ENCODE results near the gene NOP9.
A peak's percentile ranks its signal among the peaks of the same experiment; 100 is the strongest.
"Not testable (repeated sequence)": the region's sequence is repeated elsewhere in the genome, so short reads cannot be mapped to it uniquely, and the experiment has no call there.

The NOP9 gene

DNA sequence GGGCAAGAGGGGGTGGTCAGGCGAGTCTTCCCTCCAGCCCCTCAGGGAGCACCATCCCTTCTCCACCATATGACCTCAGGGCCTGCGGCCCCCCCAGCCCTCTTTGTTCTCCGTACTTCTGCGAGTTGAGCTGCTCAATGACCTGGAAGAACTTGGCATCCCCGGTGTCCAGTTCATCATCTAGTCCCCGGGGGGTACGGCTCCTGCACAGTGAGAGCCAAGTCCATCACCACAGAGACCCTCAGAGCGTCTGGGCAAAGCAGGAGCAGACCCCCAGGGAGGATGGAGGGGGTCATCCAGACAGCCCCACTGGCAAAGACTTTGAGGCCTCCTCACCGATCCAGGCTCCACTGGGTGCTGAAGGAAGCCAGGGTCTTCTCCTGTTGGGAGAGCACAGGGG is 26.3 kb downstream of the NOP9 start:
- DNase-seq (ENCODE audit: low spot score), result no peak

DNA sequence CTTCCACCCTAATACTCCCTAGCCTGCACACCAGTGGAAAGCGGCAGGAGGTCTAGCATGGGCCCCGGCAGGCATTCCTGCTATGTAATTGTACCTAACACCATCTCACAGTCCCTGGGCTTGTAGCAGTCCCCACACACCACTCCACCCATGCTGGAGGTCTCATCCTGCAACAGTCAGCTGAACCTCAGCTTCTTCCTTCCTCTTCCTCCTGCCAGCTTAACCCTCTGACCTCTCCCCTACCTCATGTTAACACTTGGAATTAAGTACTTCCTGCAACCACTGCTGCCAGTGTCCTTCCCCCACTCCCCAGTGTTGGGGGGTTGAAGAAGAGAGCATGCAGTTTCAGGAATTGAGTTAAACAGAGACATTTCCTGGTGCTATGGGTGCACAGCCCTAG is 27.7 kb downstream of the NOP9 start:
- no peak for DNase-seq (ENCODE audit: low spot score)

GRCh38 chr14:24327914-24328313 is 28.3 kb downstream of the NOP9 start:
- not testable (repeated sequence) for DNase-seq (ENCODE audit: low spot score)

DNA sequence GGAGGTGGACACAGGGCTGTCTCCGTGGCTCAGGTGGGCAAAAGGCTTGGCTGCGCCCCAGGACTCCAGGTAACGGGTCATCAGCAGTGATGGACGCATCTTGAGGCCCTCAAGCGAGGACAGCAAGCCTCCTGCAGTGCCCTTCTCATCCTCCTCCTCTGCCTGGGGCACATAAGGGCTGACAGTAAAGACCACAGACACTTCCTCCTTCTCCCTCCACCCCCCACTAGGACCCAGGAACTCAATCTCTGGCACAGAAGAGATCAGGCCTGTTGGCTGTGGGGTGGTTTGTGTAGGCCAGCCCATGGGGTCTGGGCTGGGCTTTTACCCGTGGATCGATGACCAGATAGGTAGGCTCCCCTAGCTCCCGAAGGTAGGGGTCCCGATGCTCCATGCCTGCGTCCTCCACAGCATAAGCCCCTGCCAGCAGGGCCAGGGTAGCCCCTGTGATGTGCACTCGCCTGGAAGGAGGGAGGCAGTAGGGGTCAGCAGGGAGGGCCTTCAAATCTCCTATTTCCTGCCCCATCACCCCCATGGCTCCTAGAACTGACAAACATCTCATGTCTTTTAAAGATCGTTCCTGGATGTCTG is 29.5 kb downstream of the NOP9 start:
- DNase-seq (ENCODE audit: low spot score), result no peak

DNA sequence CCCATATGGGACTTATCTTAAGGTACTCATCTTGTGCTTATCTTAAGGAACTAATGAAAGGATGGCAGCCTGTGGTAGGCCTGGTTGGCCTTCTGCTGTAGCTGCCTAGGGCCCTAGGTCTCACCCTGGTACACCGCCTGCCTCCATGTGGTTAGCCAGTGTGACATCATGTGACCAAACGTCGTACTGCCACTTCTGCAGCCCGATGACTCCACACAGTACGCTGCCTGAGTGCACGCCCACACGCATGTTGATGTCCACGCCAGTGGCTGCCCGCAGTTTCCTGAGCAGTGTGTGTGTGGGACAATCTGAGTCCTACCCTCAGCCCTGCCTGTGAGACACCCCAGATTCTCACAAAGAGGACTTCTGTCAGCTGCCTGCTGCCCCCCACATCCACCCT is 30.1 kb downstream of the NOP9 start:
- DNase-seq (ENCODE audit: low spot score), result no peak

GRCh38 chr14:24330973-24331674 is 31.5 kb downstream of the NOP9 start:
- DNase-seq (ENCODE audit: low spot score), result no peak

- no peak for DNase-seq (ENCODE audit: low spot score)
These were observed 32.1 kb downstream of the NOP9 start for GRCh38 chr14:24331731-24332267.

DNA sequence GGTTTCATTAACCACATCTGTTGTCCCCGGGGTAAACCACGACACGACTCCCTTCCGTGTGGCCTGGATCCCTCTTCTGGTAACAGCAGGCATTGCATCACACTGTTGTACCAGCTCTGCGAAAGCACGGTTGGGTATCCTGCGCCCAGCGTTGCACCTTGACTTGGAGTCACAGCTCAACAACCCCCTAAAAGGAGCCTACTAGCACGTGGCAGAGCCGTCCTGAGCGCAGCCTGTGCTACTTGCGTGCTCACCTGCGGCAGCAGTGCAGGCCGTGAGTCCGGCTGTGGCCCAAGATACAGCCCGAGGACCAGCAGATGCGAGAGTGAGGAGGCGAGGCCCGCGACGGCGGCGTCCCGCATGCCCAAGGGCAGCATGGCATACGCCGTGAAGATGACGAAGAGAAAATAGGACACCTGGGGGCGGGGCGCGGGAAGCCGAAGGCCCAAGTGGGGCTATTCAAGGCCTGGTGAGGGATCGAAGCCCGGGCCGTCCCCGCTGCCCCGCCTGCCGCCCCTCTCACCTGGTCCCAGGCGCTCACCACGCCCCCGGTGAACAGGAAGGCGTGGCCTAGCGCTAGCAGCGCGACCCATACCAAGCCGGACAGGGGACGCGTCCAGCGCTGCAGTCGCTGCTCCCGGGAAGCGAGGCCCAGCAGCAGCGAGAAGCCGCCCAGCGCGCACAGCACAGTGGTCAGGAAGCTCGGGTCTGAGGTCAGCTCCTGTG is 32.8 kb downstream of the NOP9 start:
- peak; percentile 86 for DNase-seq (ENCODE audit: low spot score)

- DNase-seq (ENCODE audit: low spot score), result peak; percentile 52
These were observed 35.0 kb downstream of the NOP9 start, which contains the start of gene ADCY4 for GRCh38 chr14:24334431-24335291. Gene ADCY4, minus strand, starts transcription at chr14:24335071. Its CDS starts 419 bp downstream, at chr14:24334652.

DNA sequence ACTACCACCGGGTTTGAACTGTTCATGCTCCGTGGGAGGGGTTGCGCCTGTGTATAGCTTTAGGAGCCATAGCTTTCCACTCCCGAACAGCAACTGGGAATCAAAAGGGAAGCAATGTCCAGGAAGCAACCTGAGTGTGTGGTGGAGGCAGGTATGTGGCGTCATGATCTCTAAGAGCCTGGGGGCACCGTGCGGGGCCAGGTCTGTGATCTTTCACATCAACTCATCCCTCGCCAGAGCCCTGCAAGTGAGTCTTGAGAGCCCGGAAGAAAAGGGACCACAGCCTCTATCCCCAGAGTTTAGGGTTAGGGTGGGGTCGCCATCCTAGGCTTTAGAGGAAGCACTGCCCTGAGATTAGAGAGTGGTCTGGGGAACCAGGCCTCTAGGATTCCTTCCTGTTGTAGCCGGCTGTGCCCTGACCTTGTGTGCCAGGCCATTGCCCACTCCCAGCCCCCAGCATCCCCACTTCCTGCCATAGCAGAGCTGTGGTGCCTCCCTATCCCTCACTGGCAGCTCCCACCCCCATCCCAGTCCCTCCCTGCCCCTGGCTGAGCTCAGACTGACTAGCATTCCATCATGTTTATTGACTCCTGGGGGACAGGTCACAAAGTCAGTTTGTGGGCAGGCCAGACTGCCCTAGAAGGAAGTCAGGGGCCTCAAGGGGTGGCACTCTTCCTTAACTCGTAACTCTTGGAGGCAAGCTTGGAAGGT is 36.0 kb downstream of the NOP9 start:
- DNase-seq (ENCODE audit: low spot score), result no peak

DNA sequence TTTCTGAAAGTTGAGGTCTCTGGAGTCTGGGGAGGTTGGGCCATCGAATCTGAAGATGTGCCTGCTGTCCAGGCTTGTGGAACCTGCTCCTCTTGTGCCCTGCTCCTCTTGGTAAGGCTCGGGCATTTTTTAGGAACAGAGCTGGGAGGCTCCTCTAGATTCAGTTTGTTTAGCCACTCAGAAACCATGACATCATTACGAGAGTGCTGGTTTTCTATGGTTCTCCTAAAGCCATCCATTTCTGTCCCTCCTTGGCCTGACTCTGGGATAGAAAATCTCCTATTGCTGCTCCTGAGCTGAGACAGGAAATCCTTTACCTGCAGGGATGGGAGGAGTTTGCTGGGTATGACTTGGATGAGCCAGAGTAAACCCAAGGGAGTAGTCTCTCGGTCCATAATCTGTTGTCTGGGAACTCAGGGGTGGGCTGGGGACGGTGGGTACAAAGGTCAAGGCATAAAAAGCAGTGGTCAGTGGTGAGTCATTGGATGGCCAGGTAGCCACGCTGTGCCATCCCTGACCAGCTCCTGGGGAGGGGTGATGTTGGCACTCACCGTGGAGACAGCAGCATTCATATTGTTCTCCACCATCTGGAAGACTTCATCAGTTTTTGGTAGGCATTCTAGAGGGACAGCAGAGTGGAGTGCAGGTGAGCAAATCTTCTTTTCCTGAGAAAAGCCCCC is 37.6 kb downstream of the NOP9 start:
- no peak for DNase-seq (ENCODE audit: low spot score)

DNA sequence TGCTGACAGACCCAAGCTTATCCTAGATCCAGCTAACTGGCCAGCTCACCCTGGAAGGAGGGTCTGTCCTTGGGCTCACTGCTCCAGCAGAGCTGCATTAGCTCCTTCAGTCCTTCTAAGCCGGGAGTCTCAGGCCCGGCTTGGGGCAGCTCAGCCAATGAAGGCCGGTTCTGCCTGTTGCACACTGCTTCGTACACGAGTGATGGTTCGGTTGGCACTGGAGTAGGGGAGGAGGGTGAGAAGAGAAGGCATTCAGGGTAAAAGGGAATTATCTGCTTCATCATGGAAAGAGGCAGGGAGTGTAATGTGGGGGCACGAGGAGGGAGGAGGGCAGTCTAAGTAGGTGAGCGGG is 38.1 kb downstream of the NOP9 start:
- DNase-seq (ENCODE audit: low spot score), result no peak

- no peak for DNase-seq (ENCODE audit: low spot score)
These were observed 39.2 kb downstream of the NOP9 start for GRCh38 chr14:24338843-24339242.

GRCh38 chr14:24339284-24340151 is 39.9 kb downstream of the NOP9 start, which contains the start of gene RIPK3:
Gene RIPK3, minus strand, starts transcription at chr14:24339991. Its CDS starts 165 bp downstream, at chr14:24339826.
- peak; percentile 54 for DNase-seq (ENCODE audit: low spot score)

GRCh38 chr14:24340606-24341005 is 41.0 kb downstream of the NOP9 start:
- DNase-seq (ENCODE audit: low spot score), result no peak

DNA sequence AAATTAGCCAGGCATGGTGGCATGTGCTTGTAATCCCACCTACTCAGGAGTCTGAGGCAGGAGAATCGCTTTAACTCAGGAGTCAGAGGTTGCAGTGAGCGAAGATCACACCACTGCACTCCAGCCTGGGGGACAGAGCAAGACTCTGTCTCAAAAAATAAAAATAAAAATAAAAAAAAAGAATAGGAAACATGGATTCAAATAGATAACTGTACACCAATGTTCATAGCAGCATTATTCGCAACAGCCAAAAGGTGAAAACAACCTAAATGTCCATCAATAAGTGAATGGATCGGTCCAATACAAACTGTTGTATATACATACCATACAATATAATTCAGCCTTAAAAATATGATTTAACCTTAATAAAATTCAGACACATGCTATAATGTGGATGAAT is 43.2 kb downstream of the NOP9 start:
- no peak for DNase-seq (ENCODE audit: low spot score)

- DNase-seq (ENCODE audit: low spot score), result no peak
These were observed 44.4 kb downstream of the NOP9 start for GRCh38 chr14:24343795-24344660.

DNA sequence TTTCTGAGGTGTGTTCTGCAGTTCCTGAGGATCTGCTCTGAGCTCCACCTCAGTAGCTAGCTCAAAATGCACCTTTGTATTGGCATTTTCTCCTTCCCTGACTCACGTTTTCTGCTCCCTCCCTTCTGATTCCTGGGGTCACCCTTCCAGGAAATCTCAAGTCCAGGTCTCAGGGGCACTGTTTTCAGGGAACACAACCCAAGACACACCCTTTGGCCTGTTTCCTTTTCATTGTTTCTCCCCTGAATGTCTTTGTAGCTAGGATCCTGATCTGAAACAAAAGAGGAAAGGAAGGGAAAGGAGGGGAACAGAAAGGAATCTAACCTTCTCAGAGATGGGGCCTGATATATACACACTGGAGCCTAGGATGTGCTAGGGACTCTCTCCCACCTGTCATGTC is 47.5 kb downstream of the NOP9 start:
- DNase-seq (ENCODE audit: low spot score), result no peak

DNA sequence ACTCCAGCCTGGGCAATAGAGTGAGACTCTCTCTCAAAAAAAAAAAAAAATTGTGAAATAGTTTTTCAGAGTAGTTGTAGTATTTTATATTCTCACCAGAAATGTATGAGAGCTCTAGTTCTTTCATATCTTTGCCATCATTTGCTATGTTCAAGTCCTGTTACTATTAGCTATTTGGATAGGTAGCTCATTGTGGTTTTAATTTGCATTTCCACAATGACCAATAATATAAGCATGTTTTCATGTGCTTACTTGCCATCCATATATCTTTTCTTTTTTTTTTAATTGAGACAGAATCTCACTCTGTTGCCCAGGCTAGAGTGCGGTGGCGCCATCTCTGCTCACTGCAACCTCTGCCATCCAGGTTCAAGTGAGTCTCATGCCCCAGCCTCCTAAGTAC is 48.5 kb downstream of the NOP9 start:
- no peak for DNase-seq (ENCODE audit: low spot score)

Data from iPS-NIHi11 (cell line).